HCT116 (cell line): ENCODE measurements around the gene GPR150. TPM values are rescaled to one million over a fixed set of nuclear protein-coding genes. Genes with fewer than 3 reads are reported as not detected.

ENCODE experiments used
- ATAC-seq: fragments of 200-7000 bp; cut with Tn5 transposase; 2 replicates; pipeline ENCODE4 v1.9.1; 2020; ENCODE audit warnings: mild to moderate bottlenecking, moderate library complexity
- BruUV-seq: library from RNA; stranded (reverse); fragments of 400-500 nt; replicated peaks from 2 replicates; lab custom pipeline; 2021; lab: Mats Ljungman, UMichigan
- CTCF ChIA-PET: fragments of 300-600 bp; sonication (Branson Sonifier 250); formaldehyde crosslinking; loops from one replicate; lab custom pipeline; 2021; ENCODE audit warnings: antibody characterized with exemption; lab: Charles Lee
- POLR2A ChIA-PET: fragments of 300-600, 350-600 bp; sonication (Branson Sonifier 250); formaldehyde crosslinking; loops from one replicate; lab custom pipeline; 2021; ENCODE audit warnings: antibody characterized with exemption; lab: Charles Lee
- RAD21 ChIA-PET, 2 experiments: fragments of 300-600 bp; sonication (Branson Sonifier 250); formaldehyde crosslinking; loops; one replicate each; lab custom pipeline; 2023; ENCODE audit warnings: low total read pairs in 2 of 2; ENCODE audit not compliant: uncharacterized antibody in 2 of 2, unreplicated experiment in 2 of 2, low non-redundant PET in 1 of 2; lab: Charles Lee
- DNase-seq: peaks from one replicate; pipeline ENCODE4 v3.0.0-alpha.2; 2010; ENCODE audit warnings: low read depth, low spot score
- H2AFZ ChIP-seq: fragments of 200-600 bp; shearing (Covaris generic), sonication (generic); 2 replicates; pipeline ENCODE4 v1.6.1; 2017; ENCODE audit warnings: low read depth, mixed run types, mixed read lengths, antibody characterized with exemption, low read length; ENCODE audit not compliant: poor library complexity, severe bottlenecking
- H3K27ac ChIP-seq: 2 replicates; pipeline ENCODE4 v1.5.1; 2012; ENCODE audit warnings: low read depth, low read length
- H3K27me3 ChIP-seq: fragments of 200-600 bp; sonication (generic); 2 replicates; pipeline ENCODE4 v1.6.1; 2016; ENCODE audit warnings: mixed run types, low read length, mixed read lengths; ENCODE audit not compliant: insufficient read depth
- H3K36me3 ChIP-seq, 2 experiments: fragments of 200-500 bp in 1 of 2; fragments of 200-600 bp in 1 of 2; sonication (Bioruptor generic) in 1 of 2; sonication (generic) in 1 of 2; 2 replicates each; pipeline versions ENCODE4 v1.5.1 to v1.6.1; 2014 to 2016; ENCODE audit warnings: low read length in 2 of 2, inconsistent platforms in 1 of 2, mixed read lengths in 1 of 2, mixed run types in 1 of 2; ENCODE audit not compliant: insufficient read depth in 2 of 2, control insufficient read depth in 1 of 2
- H3K4me1 ChIP-seq, 2 experiments: fragments of 200-600 bp in 1 of 2; sonication (generic) in 1 of 2; 2 replicates each; pipeline versions ENCODE4 v1.5.1 to v1.6.1; 2012 to 2017; ENCODE audit warnings: low read length in 2 of 2, inconsistent platforms in 1 of 2, mild to moderate bottlenecking in 1 of 2, mixed read lengths in 1 of 2, mixed run types in 1 of 2, moderate library complexity in 1 of 2; ENCODE audit not compliant: insufficient read depth in 2 of 2, control insufficient read depth in 1 of 2
- H3K4me2 ChIP-seq: fragments of 200-600 bp; sonication (generic); 2 replicates; pipeline ENCODE4 v1.6.1; 2017; ENCODE audit warnings: mixed run types, low read length, mixed read lengths
- H3K4me3 ChIP-seq, 2 experiments: fragments of 200-600 bp in 1 of 2; sonication (generic) in 1 of 2; replicated peaks in 1 of 2; 2 replicates each; pipeline ENCODE4 v1.5.1; 2011 to 2016; ENCODE audit warnings: low read length in 2 of 2, control low read depth in 1 of 2, low read depth in 1 of 2, mild to moderate bottlenecking in 1 of 2, mixed read lengths in 1 of 2, mixed run types in 1 of 2
- H3K79me2 ChIP-seq: fragments of 200-600 bp; sonication (generic); 2 replicates; pipeline ENCODE4 v1.6.1; 2017; ENCODE audit warnings: mild to moderate bottlenecking, mixed run types, low read length, moderate library complexity, mixed read lengths; ENCODE audit not compliant: insufficient read depth
- H3K9ac ChIP-seq: fragments of 200-600 bp; sonication (generic); 2 replicates; pipeline ENCODE4 v1.6.1; 2016; ENCODE audit warnings: low read length, mixed read lengths
- H3K9me2 ChIP-seq: fragments of 200-600 bp; sonication (generic), shearing (Covaris generic); 2 replicates; pipeline ENCODE4 v1.6.1; 2017; ENCODE audit warnings: mixed run types, mild to moderate bottlenecking, moderate library complexity; ENCODE audit not compliant: insufficient read depth
- H3K9me3 ChIP-seq, 2 experiments: fragments of 200-500 bp in 1 of 2; fragments of 200-600 bp in 1 of 2; sonication (Bioruptor generic) in 1 of 2; sonication (generic) in 1 of 2; 2 replicates each; pipeline ENCODE4 v1.6.1; 2014 to 2017; ENCODE audit warnings: low read length in 2 of 2, mixed read lengths in 2 of 2, inconsistent platforms in 1 of 2, low read depth in 1 of 2, mild to moderate bottlenecking in 1 of 2, mixed run types in 1 of 2, moderate library complexity in 1 of 2; ENCODE audit not compliant: control insufficient read depth in 1 of 2, insufficient read depth in 1 of 2
- H4K20me1 ChIP-seq: fragments of 200-600 bp; sonication (generic), shearing (Covaris generic); 2 replicates; pipeline ENCODE4 v1.6.1; 2017; ENCODE audit warnings: mixed run types, mild to moderate bottlenecking, moderate library complexity; ENCODE audit not compliant: insufficient read depth
- ATF3 ChIP-seq: IDR thresholded peaks from 2 replicates; pipeline ENCODE4 v1.6.1; 2012
- CBX3 ChIP-seq: IDR thresholded peaks from 2 replicates; pipeline ENCODE4 v1.6.1; 2012; ENCODE audit warnings: low read depth
- CEBPB ChIP-seq: IDR thresholded peaks from 2 replicates; pipeline ENCODE4 v1.6.1; 2012; ENCODE audit warnings: low read depth
- EGR1 ChIP-seq: IDR thresholded peaks from 2 replicates; pipeline ENCODE4 v1.6.1; 2012; ENCODE audit warnings: low read depth
- ELF1 ChIP-seq: IDR thresholded peaks from 2 replicates; pipeline ENCODE4 v1.6.1; 2012; ENCODE audit warnings: low read depth, borderline replicate concordance
- EZH2 ChIP-seq: fragments of 200-600 bp; sonication (generic); IDR thresholded peaks from 2 replicates; pipeline ENCODE4 v1.6.1; 2017; ENCODE audit warnings: antibody characterized with exemption, mixed run types
- EZH2phosphoT487 ChIP-seq: fragments of 200-600 bp; IDR thresholded peaks from 2 replicates; pipeline ENCODE4 v1.6.1; 2018; ENCODE audit warnings: antibody characterized with exemption, borderline replicate concordance
- FOSL1 ChIP-seq: IDR thresholded peaks from 2 replicates; pipeline ENCODE4 v1.6.1; 2012; ENCODE audit warnings: low read depth
- MAX ChIP-seq: IDR thresholded peaks from 2 replicates; pipeline ENCODE4 v1.6.1; 2012
- POLR2A ChIP-seq: IDR thresholded peaks from 2 replicates; pipeline ENCODE4 v1.7.0; 2011; ENCODE audit warnings: borderline replicate concordance; ENCODE audit not compliant: insufficient read depth, insufficient read length; ENCODE audit errors: extremely low read depth
- POLR2AphosphoS5 ChIP-seq: IDR thresholded peaks from 2 replicates; pipeline ENCODE4 v1.6.1; 2011; ENCODE audit warnings: mild to moderate bottlenecking, low read depth, low read length, moderate library complexity
- RAD21 ChIP-seq: IDR thresholded peaks from 2 replicates; pipeline ENCODE4 v1.6.1; 2012; ENCODE audit warnings: low read depth, mild to moderate bottlenecking
- REST ChIP-seq: IDR thresholded peaks from 2 replicates; pipeline ENCODE4 v1.6.1; 2012; ENCODE audit warnings: low read depth
- SIN3A ChIP-seq: IDR thresholded peaks from 2 replicates; pipeline ENCODE4 v1.6.1; 2012; ENCODE audit warnings: low read depth
- SRF ChIP-seq: IDR thresholded peaks from 2 replicates; pipeline ENCODE4 v1.6.1; 2012; ENCODE audit warnings: low read depth
- TCF7L2 ChIP-seq: IDR thresholded peaks from 2 replicates; pipeline ENCODE4 v1.7.0; 2011; ENCODE audit warnings: borderline replicate concordance, inconsistent platforms; ENCODE audit not compliant: insufficient read depth, insufficient read length; ENCODE audit errors: extremely low read depth
- YY1 ChIP-seq: IDR thresholded peaks from 2 replicates; pipeline ENCODE4 v1.6.1; 2011; ENCODE audit warnings: low read length, low read depth, moderate library complexity, mild to moderate bottlenecking; ENCODE audit not compliant: insufficient replicate concordance; ENCODE audit errors: extremely low read depth
- ZBTB33 ChIP-seq: IDR thresholded peaks from 2 replicates; pipeline ENCODE4 v1.6.1; 2011; ENCODE audit warnings: mild to moderate bottlenecking, low read length, moderate library complexity; ENCODE audit not compliant: insufficient replicate concordance; ENCODE audit errors: extremely low read depth
- ZFX ChIP-seq: fragments of 450-650 bp; IDR thresholded peaks from 2 replicates; pipeline ENCODE4 v1.6.1; 2017
- intact Hi-C: fragments of 100-400 bp; cut with micrococcal nuclease; formaldehyde crosslinking; loops from 2 replicates; pipeline ENCODE4 v1.10.0; 2022
- total RNA-seq: library from RNA; stranded (reverse); gene quantifications from one replicate; pipeline ENCODE4 v1.2.1, GENCODE V29; 2021; ENCODE audit not compliant: unreplicated experiment

Gene GPR150
- total RNA-seq, 1 experiment from 2014 or later: not detected

- Histone ChIP-seq H3K27ac (peak overlapping the region; percentile 76; the same call in 1 of the 2 replicates), H3K9me3 (no peaks in the 10 kb centered on the region), H3K27me3 (no peaks in the 10 kb centered on the region), H3K4me2 (peak overlapping the region; percentile 91), H2AFZ (no peak overlapping the region), H3K36me3 (no peaks in the 10 kb centered on the region), H3K4me1 (peaks cover 9 to 33% of the 10 kb centered on the region in 2 experiments; a peak in 3 of 4 replicates), H3K9me2 (no peaks in the 10 kb centered on the region), H4K20me1 (no peaks in the 10 kb centered on the region), H3K4me3 (no peak overlapping the region), H3K9ac (peak overlapping the region; percentile 75), H3K79me2 (no peaks in the 10 kb centered on the region)
- intact Hi-C loops: loop anchor here (5.0 kb wide), 1 partner anchor 689 kb away; no protein-coding TSS in a partner anchor
- DNase-seq: no peak
- POLR2A ChIA-PET: no interaction called here
- no TSS peak for BruUV-seq
- no peak for ATAC-seq
- CTCF ChIA-PET: interaction anchor here (2.0 kb wide), 1 partner anchor 133 kb away, joined by 9 read pairs; no protein-coding TSS in a partner anchor
- RAD21 ChIA-PET: interaction anchor here in 1 of 2 experiments (1.6 kb wide), 1 partner anchor 196 kb away, joined by 3 read pairs; no protein-coding TSS in a partner anchor
- TF ChIP-seq REST (no peak), POLR2AphosphoS5 (no peak), FOSL1 (no peak), SRF (no peak), ATF3 (no peak), EZH2phosphoT487 (no peak), POLR2A (no peak), MAX (no peak), CEBPB (no peak), ZFX (no peak), TCF7L2 (no peak), RAD21 (no peak), CBX3 (no peak), SIN3A (no peak), EGR1 (no peak), ZBTB33 (no peak), YY1 (no peak), EZH2 (no peak), ELF1 (no peak)
These were observed 28.3 kb downstream of the GPR150 start for GRCh38 chr5:95647886-95648860.
